H9 (cell line): ENCODE results near the gene COL28A1. TPM values are rescaled to one million over a fixed set of nuclear protein-coding genes. Genes with fewer than 3 reads are reported as not detected.

ENCODE experiments used
- DNase-seq: peaks from one replicate; pipeline ENCODE4 v3.0.0-alpha.2; 2017
- H2AFZ ChIP-seq: one replicate; pipeline ENCODE4 v1.6.1; 2013; ENCODE audit warnings: mild to moderate bottlenecking, low read length, control low read depth, moderate library complexity
- H2AK5ac ChIP-seq: 2 replicates; pipeline ENCODE4 v1.6.1; 2013; ENCODE audit warnings: low read length, control low read depth, mixed read lengths; ENCODE audit not compliant: insufficient read length
- H2BK120ac ChIP-seq: one replicate; pipeline ENCODE4 v1.6.1; 2013; ENCODE audit warnings: low read depth, mild to moderate bottlenecking, low read length, control low read depth, inconsistent platforms; ENCODE audit not compliant: poor library complexity, severe bottlenecking
- H2BK12ac ChIP-seq: 2 replicates; pipeline ENCODE4 v1.6.1; 2013; ENCODE audit warnings: low read length, control low read depth, mixed read lengths, low read depth; ENCODE audit not compliant: insufficient read length
- H2BK15ac ChIP-seq: 2 replicates; pipeline ENCODE4 v1.6.1; 2013; ENCODE audit warnings: low read depth, low read length, control low read depth
- H2BK20ac ChIP-seq: one replicate; pipeline ENCODE4 v1.6.1; 2013; ENCODE audit warnings: low read depth, mild to moderate bottlenecking, low read length, control low read depth, inconsistent platforms; ENCODE audit not compliant: poor library complexity, severe bottlenecking
- H2BK5ac ChIP-seq: 2 replicates; pipeline ENCODE4 v1.6.1; 2013; ENCODE audit warnings: low read length, control low read depth, mixed read lengths; ENCODE audit not compliant: insufficient read length
- H3K14ac ChIP-seq: 2 replicates; pipeline ENCODE4 v1.6.1; 2013; ENCODE audit warnings: low read length, control low read depth; ENCODE audit not compliant: insufficient read depth
- H3K18ac ChIP-seq: 2 replicates; pipeline ENCODE4 v1.6.1; 2013; ENCODE audit warnings: low read depth, mild to moderate bottlenecking, mixed read lengths, low read length, control low read depth; ENCODE audit not compliant: insufficient read length
- H3K23ac ChIP-seq: 2 replicates; pipeline ENCODE4 v1.6.1; 2013; ENCODE audit warnings: low read length, control low read depth, mixed read lengths, low read depth; ENCODE audit not compliant: insufficient read length
- H3K23me2 ChIP-seq: 2 replicates; pipeline ENCODE4 v1.6.1; 2013; ENCODE audit warnings: low read depth, mild to moderate bottlenecking, mixed read lengths, low read length, control low read depth; ENCODE audit not compliant: insufficient read length, poor library complexity, severe bottlenecking
- H3K27ac ChIP-seq: 2 replicates; pipeline ENCODE4 v1.5.1; 2013; ENCODE audit warnings: low read length, control low read depth, mixed read lengths, low read depth; ENCODE audit not compliant: insufficient read length
- H3K27me3 ChIP-seq: 2 replicates; pipeline ENCODE4 v1.6.1; 2013; ENCODE audit warnings: low read length, control low read depth, inconsistent platforms; ENCODE audit not compliant: insufficient read depth
- H3K4ac ChIP-seq: 2 replicates; pipeline ENCODE4 v1.6.1; 2013; ENCODE audit warnings: low read depth, mild to moderate bottlenecking, control low read depth, inconsistent platforms, low read length, moderate library complexity
- H3K4me1 ChIP-seq: 2 replicates; pipeline ENCODE4 v1.6.1; 2013; ENCODE audit warnings: low read length, control low read depth, inconsistent platforms; ENCODE audit not compliant: insufficient read depth
- H3K4me2 ChIP-seq: 2 replicates; pipeline ENCODE4 v1.6.1; 2013; ENCODE audit warnings: low read length, control low read depth, mixed read lengths; ENCODE audit not compliant: insufficient read length, insufficient read depth
- H3K56ac ChIP-seq: 2 replicates; pipeline ENCODE4 v1.6.1; 2013; ENCODE audit warnings: low read depth, mild to moderate bottlenecking, mixed read lengths, low read length, control low read depth; ENCODE audit not compliant: insufficient read length
- H3K79me1 ChIP-seq: 2 replicates; pipeline ENCODE4 v1.6.1; 2013; ENCODE audit warnings: low read depth, mild to moderate bottlenecking, moderate library complexity, low read length, control low read depth, inconsistent platforms; ENCODE audit not compliant: insufficient read depth, poor library complexity, severe bottlenecking
- H3K79me2 ChIP-seq: 2 replicates; pipeline ENCODE4 v1.6.1; 2013; ENCODE audit warnings: low read length, control low read depth, inconsistent platforms; ENCODE audit not compliant: insufficient read depth
- H3K9ac ChIP-seq: 2 replicates; pipeline ENCODE4 v1.6.1; 2013; ENCODE audit warnings: low read length, control low read depth, mixed read lengths; ENCODE audit not compliant: insufficient read length; ENCODE audit errors: extremely low read depth
- H3K9me3 ChIP-seq: one replicate; pipeline ENCODE4 v1.6.1; 2013; ENCODE audit warnings: low read depth, low read length, inconsistent platforms; ENCODE audit not compliant: control insufficient read depth
- H3T11ph ChIP-seq: one replicate; pipeline ENCODE4 v1.6.1; 2013; ENCODE audit warnings: mild to moderate bottlenecking, low read length, control low read depth, inconsistent platforms
- H4K20me1 ChIP-seq: one replicate; pipeline ENCODE4 v1.6.1; 2013; ENCODE audit not compliant: control insufficient read depth, insufficient read length, insufficient read depth
- H4K5ac ChIP-seq: 2 replicates; pipeline ENCODE4 v1.6.1; 2013; ENCODE audit warnings: low read depth, mild to moderate bottlenecking, mixed read lengths, low read length, control low read depth; ENCODE audit not compliant: insufficient read length
- H4K8ac ChIP-seq: replicated peaks from 2 replicates; pipeline ENCODE4 v1.6.1; 2013; ENCODE audit warnings: low read length, control low read depth, mixed read lengths, low read depth; ENCODE audit not compliant: insufficient read length
- H4K91ac ChIP-seq: 2 replicates; pipeline ENCODE4 v1.6.1; 2013; ENCODE audit warnings: low read depth, mild to moderate bottlenecking, moderate library complexity, mixed read lengths, low read length, control low read depth; ENCODE audit not compliant: insufficient read length
- H3K27ac Mint-ChIP-seq, 3 experiments: 2 replicates in 2 of 3; 3 replicates in 1 of 3; pipeline ENCODE4 v1.8.0; 2020 to 2021; ENCODE audit warnings: mixed read lengths in 3 of 3, mild to moderate bottlenecking in 1 of 3, moderate library complexity in 1 of 3
- H3K27me3 Mint-ChIP-seq: 2 replicates; pipeline ENCODE4 v1.8.0; 2021; ENCODE audit warnings: low read depth, mild to moderate bottlenecking, moderate library complexity, mixed read lengths
- H3K36me3 Mint-ChIP-seq, 3 experiments: 2 replicates in 2 of 3; 3 replicates in 1 of 3; pipeline ENCODE4 v1.8.0; 2020 to 2021; ENCODE audit warnings: low read depth in 3 of 3, mixed read lengths in 3 of 3; ENCODE audit not compliant: insufficient read depth in 1 of 3
- H3K4me1 Mint-ChIP-seq, 2 experiments: 2 replicates each; pipeline ENCODE4 v1.8.0; 2020; ENCODE audit warnings: mixed read lengths in 2 of 2
- H3K4me3 Mint-ChIP-seq, 2 experiments: 2 replicates in 1 of 2; 3 replicates in 1 of 2; pipeline ENCODE4 v1.8.0; 2020 to 2021; ENCODE audit warnings: mild to moderate bottlenecking in 2 of 2, mixed read lengths in 2 of 2, moderate library complexity in 1 of 2
- H3K9me3 Mint-ChIP-seq, 2 experiments: 2 replicates in 1 of 2; 3 replicates in 1 of 2; pipeline ENCODE4 v1.8.0; 2020; ENCODE audit warnings: mild to moderate bottlenecking in 2 of 2, mixed read lengths in 2 of 2, moderate library complexity in 1 of 2
- CTCF ChIP-seq: fragments of 200-600 bp; sonication (generic); conservative IDR thresholded peaks from 3 replicates; pipeline ENCODE4 v1.8.0; 2021; ENCODE audit warnings: antibody characterized with exemption, mild to moderate bottlenecking
- WGBS: extraction: QIAGEN DNeasy Blood & Tissue Kit; methylation state at CpG from one replicate; pipeline ENCODE4 v1.1.7; 2013; ENCODE audit warnings: missing lambda C conversion rate, low lambda C conversion rate, mixed read lengths; ENCODE audit not compliant: insufficient read length; ENCODE audit errors: extremely low coverage; 5-methylcytosine and 5-hydroxymethylcytosine counted together
- total RNA-seq: library from RNA; stranded (reverse); gene quantifications from 2 replicates; pipeline ENCODE4 v1.2.1, GENCODE V29; 2021

The COL28A1 gene
- total RNA-seq, 1 experiment from 2014 or later: 0.66 TPM

GRCh38 chr7:7573701-7574100 is 38.0 kb upstream of the COL28A1 start:
- Histone ChIP-seq H2BK15ac (no peak overlapping the region), H3T11ph (no peak overlapping the region), H3K27ac (no peak overlapping the region), H3K4ac (no peak overlapping the region), H2AFZ (no peak overlapping the region), H3K23me2 (no peaks in the 10 kb centered on the region), H3K18ac (no peak overlapping the region), H2BK5ac (no peak overlapping the region), H3K27me3 (no peaks in the 10 kb centered on the region), H3K9me3 (no peaks in the 10 kb centered on the region), H4K8ac (no peak overlapping the region), H2BK120ac (no peak overlapping the region), H2BK20ac (no peak overlapping the region), H2AK5ac (no peak overlapping the region), H3K79me2 (peaks cover 14% of the 10 kb centered on the region; the same call in 1 of the 2 replicates), H3K56ac (no peak overlapping the region), H3K4me2 (no peak overlapping the region), H3K9ac (no peak overlapping the region), H3K14ac (no peak overlapping the region), H4K5ac (no peak overlapping the region), H4K20me1 (no peaks in the 10 kb centered on the region), H3K79me1 (peaks cover 3% of the 10 kb centered on the region), H3K23ac (no peak overlapping the region), H4K91ac (no peak overlapping the region), H3K4me1 (0 out of 2 replicates have a peak, but pooled peaks cover 5% of the 10 kb centered on the region), H2BK12ac (no peak overlapping the region)
- no peak for DNase-seq
- Mint-ChIP-seq H3K36me3 (peaks cover 22 to 38% (median 23%) of the 10 kb centered on the region in 3 experiments), H3K27ac (no peak overlapping the region), H3K4me3 (no peak overlapping the region), H3K27me3 (no peaks in the 10 kb centered on the region), H3K9me3 (peaks cover 10% of the 10 kb centered on the region in 2 experiments), H3K4me1 (peaks cover 5 to 11% of the 10 kb centered on the region in 2 experiments)
- no CpG with 5 or more reads among the region's 2 CpGs for WGBS
- no peak for TF ChIP-seq CTCF
